ENCODE measurements around the gene NRL. TPM values are rescaled to one million over a fixed set of nuclear protein-coding genes. Genes with fewer than 3 reads are reported as not detected.

Gene NRL
- total RNA-seq (2014; rRNA removed; shearing (Covaris generic)): 1.4 TPM in 1 of 2 replicates, not detected in the other

DNA sequence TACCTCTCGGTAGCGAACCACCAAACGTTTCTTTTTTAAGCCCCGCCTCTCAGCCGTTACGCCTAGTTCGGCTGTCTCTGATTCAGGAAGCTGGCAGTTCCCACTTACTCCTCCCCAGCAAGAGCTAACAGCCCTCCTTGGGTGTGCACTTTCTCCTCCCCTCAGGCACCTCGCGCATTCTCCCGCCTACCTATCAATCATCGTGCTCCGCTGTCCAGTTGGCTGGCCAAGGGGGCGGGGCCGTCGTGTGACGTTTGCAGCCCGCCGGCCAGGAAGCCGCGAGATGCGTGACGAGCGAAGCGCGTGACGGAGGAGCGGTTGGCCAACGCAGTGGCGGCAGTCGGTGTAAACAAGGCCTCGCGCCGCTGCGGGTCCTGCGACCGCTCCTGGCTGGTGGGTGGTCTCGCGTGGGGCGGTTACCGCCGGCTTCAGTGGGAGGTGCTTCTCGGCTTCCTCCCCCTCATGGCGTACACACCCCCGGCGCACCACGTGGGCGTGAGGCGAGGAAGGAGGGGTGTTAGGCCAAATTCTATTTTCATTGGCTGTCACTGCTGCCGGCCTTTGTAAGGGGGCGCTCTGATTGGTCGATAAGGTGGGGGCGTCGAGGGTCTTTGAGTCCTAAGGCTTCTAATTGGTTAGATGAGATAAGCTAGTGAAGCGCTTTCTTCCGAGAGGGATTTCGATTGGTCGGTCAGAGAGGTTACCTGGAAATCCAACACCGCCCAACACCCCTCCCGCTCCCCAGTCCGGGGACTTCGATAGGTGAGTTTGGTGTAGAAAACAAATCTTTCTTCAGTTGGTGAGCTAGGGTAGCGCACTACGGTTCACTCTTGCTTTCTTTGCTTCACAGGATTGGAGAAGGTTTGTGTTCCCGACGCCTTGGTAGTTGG, at the start of gene NRL, which contains the start of gene DCAF11:
TSS of gene NRL (minus strand) at position 418 of the 890 bp plus-strand sequence. CDS start 32,101 bp downstream, outside the sequence.
TSS of gene DCAF11 (plus strand) at position 246 of the 890 bp plus-strand sequence. CDS start 818 bp downstream, outside the sequence.
- H3K27ac ChIP-seq: peak within 1 kb of the TSS; percentile 92
- DNase-seq (ENCODE audit: low read depth in 1 of 2, low spot score in 2 of 2): peak; percentile 99 to 100
- H3K4me1 ChIP-seq (replicated peaks): peaks cover 7% of the 10 kb centered on the region
- H3K27me3 ChIP-seq (replicated peaks): no peaks in the 10 kb centered on the region
- H3K36me3 ChIP-seq: peaks cover 22% of the 10 kb centered on the region
- H3K4me3 ChIP-seq: peak within 1 kb of the TSS; percentile 65
- no peaks in the 10 kb centered on the region for H3K9me3 ChIP-seq (replicated peaks)

DNA sequence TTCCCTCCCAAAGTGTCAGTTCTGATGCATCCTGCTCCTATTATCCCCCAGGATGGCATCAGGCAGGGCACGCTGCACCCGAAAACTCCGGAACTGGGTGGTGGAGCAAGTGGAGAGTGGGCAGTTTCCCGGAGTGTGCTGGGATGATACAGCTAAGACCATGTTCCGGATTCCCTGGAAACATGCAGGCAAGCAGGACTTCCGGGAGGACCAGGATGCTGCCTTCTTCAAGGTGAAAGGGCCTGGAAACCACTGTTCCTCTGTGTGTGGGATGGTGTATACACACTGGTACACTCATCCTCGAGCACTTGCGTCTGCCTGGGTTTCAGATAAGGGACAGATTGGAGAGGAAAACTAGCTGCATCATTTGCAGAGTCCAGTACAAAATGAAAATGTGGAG, 47.3 kb upstream of the NRL start:
- no peaks in the 10 kb centered on the region for H3K27me3 ChIP-seq (replicated peaks)
- H3K4me1 ChIP-seq (replicated peaks): peaks cover 18% of the 10 kb centered on the region
- H3K27ac ChIP-seq: no peak overlapping the region
- H3K36me3 ChIP-seq: peaks cover 80% of the 10 kb centered on the region
- DNase-seq (ENCODE audit: low read depth in 1 of 2, low spot score in 2 of 2): no peak
- no peaks in the 10 kb centered on the region for H3K9me3 ChIP-seq (replicated peaks)
- peak overlapping the region; percentile 43 for H3K4me3 ChIP-seq

DNA sequence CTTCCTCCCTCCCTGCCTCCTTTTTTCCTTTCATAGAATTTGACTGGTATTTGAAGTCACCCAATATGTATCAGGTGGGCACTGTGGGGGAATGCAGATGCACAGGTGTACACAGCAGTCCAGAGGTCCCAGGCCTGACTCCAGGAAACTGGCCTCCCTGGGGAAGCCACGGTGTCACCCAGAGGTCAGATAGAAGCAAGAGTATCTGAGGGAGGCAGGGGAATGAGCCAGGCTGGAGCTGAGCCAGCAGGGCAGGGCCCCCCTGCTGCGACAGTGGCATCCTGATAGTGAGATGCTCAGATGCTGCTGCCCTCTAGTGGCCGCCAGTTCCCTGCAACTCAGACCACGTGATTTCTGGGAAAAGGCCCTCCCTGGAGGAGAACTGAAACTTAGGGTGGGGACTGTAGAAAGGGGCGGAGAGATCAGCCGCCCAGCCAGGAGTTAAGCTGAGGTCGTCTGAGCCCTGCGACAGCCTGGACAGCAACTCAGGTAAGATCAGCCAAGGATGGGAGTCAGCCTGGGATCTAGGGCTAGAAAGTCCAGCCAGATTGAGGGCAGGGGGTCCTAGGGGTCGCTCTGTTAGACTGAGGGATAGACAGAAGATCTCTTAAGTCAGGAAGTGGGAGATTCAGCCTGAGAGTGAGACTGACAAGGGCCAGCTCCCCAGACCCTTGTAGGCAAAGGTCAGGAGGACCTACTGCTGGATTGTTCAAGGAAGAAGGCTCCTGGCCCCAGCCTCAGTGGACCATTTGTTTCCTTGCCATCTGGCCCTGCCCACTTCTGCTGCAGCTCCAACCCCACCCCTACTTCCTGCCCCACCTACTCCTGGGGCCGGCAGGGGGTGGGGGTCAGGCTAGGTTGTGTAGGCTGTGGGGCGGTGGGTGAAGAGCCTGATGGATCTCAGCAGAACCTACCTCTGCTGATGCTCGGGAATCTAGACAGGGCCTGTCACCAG, 46.4 kb upstream of the NRL start, which contains the start of gene IRF9:
TSS of gene IRF9 (plus strand) at position 416 of the 955 bp plus-strand sequence. CDS start 880 bp downstream, outside the sequence.
- peak; percentile 94 to 95 for DNase-seq (ENCODE audit: low read depth in 1 of 2, low spot score in 2 of 2)

DNA sequence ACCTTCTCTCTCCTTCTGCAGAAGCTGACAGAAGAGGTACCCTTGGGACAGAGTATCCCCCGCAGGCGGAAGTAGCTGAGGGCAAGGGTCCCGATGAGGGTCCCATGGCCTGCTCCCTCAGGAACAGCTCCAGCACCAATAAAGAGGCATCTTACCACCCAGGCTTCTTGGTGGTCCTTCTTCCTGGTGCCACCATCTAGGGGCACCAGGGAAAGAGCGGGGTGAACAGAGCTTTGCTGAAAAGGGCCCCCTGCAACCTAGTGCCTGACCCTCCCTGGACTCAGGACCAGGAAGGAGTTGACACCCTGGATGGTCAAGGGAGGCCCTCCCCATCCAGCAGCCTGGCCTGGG, 45.7 kb upstream of the NRL start:
- H3K36me3 ChIP-seq: peaks cover 82% of the 10 kb centered on the region
- DNase-seq (ENCODE audit: low read depth in 1 of 2, low spot score in 2 of 2): no peak
- H3K27ac ChIP-seq: no peak overlapping the region
- peaks cover 18% of the 10 kb centered on the region for H3K4me1 ChIP-seq (replicated peaks)
- H3K9me3 ChIP-seq (replicated peaks): no peaks in the 10 kb centered on the region
- H3K27me3 ChIP-seq (replicated peaks): no peaks in the 10 kb centered on the region
- H3K4me3 ChIP-seq: no peak overlapping the region; the same call in 1 of the 2 replicates

More for the DNA sequence above, 46.4 kb upstream of the NRL start, which contains the start of gene IRF9:
- H3K27ac ChIP-seq: peak within 1 kb of the TSS; percentile 53
- H3K4me1 ChIP-seq (replicated peaks): peaks cover 18% of the 10 kb centered on the region
- H3K36me3 ChIP-seq: peaks cover 82% of the 10 kb centered on the region
- no peaks in the 10 kb centered on the region for H3K27me3 ChIP-seq (replicated peaks)
- H3K9me3 ChIP-seq (replicated peaks): no peaks in the 10 kb centered on the region
- peak within 1 kb of the TSS; percentile 43 for H3K4me3 ChIP-seq

DNA sequence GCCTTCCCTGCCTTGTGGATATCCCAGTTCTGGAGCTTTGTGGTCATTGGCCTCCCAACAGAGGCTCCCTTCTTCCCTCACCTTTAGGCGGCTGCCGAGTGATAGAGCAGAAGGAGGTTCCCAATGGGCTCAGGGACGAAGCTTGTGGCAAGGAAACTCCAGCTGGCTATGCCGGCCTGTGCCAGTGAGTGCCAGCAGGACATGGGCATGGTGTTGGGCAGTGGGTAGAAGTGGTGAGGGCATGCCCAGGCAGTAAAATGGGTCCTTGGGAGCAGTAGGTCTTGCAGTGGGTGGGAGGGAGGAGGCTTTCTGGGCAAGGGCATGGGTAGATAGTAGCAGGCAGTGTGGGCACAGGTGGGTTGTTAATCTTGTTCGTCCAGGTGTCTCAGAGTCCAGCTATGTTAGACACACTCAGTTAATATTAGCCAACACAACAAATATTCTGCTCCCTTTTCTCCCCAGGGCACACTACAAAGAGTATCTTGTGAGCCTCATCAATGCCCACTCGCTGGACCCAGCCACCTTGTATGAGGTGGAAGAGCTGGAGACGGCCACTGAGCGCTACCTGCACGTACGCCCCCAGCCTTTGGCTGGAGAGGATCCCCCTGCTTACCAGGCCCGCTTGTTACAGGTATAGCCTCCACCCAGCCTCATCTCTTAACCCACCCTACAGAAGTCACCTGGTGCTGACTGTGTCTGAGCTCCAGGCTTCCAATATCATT, 45.2 kb upstream of the NRL start:
- Histone ChIP-seq H3K36me3 (peaks cover 82% of the 10 kb centered on the region), H3K9me3 (replicated peaks) (no peaks in the 10 kb centered on the region), H3K4me1 (replicated peaks) (peaks cover 18% of the 10 kb centered on the region), H3K27ac (no peak overlapping the region), H3K27me3 (replicated peaks) (no peaks in the 10 kb centered on the region), H3K4me3 (no peak overlapping the region)
- no peak for DNase-seq (ENCODE audit: low read depth in 1 of 2, low spot score in 2 of 2)

DNA sequence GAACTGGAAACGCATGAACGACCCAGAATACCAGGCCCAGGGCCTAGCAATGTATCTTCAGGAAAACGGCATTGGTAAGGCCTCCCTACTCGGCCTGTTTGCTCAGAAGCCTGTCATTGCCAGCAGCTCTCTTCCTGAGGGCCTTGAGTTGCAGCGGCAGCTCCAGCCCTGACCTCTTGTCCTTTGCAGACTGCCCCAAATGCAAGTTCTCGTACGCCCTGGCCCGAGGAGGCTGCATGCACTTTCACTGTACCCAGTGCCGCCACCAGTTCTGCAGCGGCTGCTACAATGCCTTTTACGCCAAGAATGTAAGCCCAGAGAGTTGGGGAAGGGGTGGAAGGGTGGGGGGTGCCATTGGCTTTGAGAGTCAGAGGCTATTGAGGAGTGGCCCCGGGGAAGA, 42.6 kb upstream of the NRL start:
- no peaks in the 10 kb centered on the region for H3K27me3 ChIP-seq (replicated peaks)
- DNase-seq (ENCODE audit: low read depth in 1 of 2, low spot score in 2 of 2): no peak
- peaks cover 18% of the 10 kb centered on the region for H3K4me1 ChIP-seq (replicated peaks)
- peaks cover 69% of the 10 kb centered on the region for H3K36me3 ChIP-seq
- no peaks in the 10 kb centered on the region for H3K9me3 ChIP-seq (replicated peaks)
- no peak overlapping the region for H3K4me3 ChIP-seq
- no peak overlapping the region for H3K27ac ChIP-seq

DNA sequence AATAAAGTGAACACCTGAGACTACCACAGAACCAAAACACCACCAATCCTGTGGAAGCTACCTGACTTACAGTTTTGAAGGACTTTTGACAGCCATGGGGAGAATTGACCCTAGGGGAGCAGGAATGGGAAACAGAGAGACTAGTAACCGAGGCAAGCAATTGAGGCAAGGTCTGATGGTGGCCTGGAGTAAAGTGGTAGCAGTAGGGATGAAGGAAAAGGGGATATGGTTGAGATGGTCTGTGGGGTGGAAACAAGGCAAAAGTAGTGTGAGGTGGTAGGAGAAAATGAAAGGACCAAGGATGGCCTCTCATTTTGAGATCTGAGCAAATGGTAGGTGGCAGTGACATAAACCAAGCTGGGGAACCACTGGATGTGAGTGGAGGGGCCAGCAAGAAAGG, 42.1 kb upstream of the NRL start:
- Histone ChIP-seq H3K27me3 (replicated peaks) (no peaks in the 10 kb centered on the region), H3K27ac (no peak overlapping the region), H3K9me3 (replicated peaks) (no peaks in the 10 kb centered on the region), H3K4me3 (no peak overlapping the region), H3K4me1 (replicated peaks) (peaks cover 13% of the 10 kb centered on the region), H3K36me3 (peaks cover 69% of the 10 kb centered on the region)
- DNase-seq (ENCODE audit: low read depth in 1 of 2, low spot score in 2 of 2): no peak

DNA sequence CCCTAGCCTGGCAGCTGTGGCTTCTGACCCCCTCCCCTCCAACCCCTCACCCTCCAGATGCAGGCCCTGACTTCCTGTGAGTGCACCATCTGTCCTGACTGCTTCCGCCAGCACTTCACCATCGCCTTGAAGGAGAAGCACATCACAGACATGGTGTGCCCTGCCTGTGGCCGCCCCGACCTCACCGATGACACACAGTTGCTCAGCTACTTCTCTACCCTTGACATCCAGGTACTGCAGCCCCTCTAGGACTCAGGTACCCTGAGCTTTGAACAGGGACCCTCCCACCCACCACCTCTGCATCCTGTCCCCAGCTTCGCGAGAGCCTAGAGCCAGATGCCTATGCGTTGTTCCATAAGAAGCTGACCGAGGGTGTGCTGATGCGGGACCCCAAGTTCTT, 40.4 kb upstream of the NRL start:
- no peak for DNase-seq (ENCODE audit: low read depth in 1 of 2, low spot score in 2 of 2)
- Histone ChIP-seq H3K27me3 (replicated peaks) (no peaks in the 10 kb centered on the region), H3K9me3 (replicated peaks) (no peaks in the 10 kb centered on the region), H3K27ac (no peak overlapping the region), H3K4me3 (no peak overlapping the region), H3K4me1 (replicated peaks) (no peaks in the 10 kb centered on the region), H3K36me3 (peaks cover 74% of the 10 kb centered on the region)

DNA sequence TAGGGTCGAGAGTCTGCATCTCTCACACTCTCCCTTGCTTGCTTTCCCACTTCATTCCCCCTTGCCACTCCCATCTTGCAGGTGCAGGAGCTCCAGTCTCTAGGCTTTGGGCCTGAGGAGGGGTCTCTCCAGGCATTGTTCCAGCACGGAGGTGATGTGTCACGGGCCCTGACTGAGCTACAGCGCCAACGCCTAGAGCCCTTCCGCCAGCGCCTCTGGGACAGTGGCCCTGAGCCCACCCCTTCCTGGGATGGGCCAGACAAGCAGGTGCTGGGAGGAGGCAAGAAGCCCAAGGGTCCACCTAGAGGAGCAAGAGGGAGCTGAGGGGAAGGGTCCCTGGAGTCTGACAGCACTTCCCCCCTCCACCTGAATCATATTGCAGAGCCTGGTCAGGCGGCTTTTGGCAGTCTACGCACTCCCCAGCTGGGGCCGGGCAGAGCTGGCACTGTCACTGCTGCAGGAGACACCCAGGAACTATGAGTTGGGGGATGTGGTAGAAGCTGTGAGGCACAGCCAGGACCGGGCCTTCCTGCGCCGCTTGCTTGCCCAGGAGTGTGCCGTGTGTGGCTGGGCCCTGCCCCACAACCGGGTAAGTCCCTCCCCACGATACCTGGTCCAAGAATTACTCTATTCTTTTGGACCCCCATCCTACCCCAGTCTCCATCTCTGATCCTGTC, 36.8 kb upstream of the NRL start:
- Histone ChIP-seq H3K4me1 (replicated peaks) (peaks cover 9% of the 10 kb centered on the region), H3K27ac (no peak overlapping the region), H3K36me3 (peaks cover 76% of the 10 kb centered on the region), H3K27me3 (replicated peaks) (no peaks in the 10 kb centered on the region), H3K4me3 (no peak overlapping the region), H3K9me3 (replicated peaks) (no peaks in the 10 kb centered on the region)
- no peak for DNase-seq (ENCODE audit: low read depth in 1 of 2, low spot score in 2 of 2)

DNA sequence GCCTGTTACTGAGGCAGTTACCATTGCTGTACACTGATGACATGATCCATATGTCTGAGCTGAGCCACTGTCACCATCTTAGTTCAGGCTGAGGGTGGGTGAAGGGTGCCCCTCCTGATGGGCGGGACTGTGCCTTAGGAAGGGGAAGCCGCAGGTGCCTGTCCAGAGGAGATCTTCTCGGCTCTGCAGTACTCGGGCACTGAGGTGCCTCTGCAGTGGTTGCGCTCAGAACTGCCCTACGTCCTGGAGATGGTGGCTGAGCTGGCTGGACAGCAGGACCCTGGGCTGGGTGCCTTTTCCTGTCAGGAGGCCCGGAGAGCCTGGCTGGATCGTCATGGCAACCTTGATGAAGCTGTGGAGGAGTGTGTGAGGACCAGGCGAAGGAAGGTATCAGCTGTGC, 36.2 kb upstream of the NRL start:
- Histone ChIP-seq H3K27me3 (replicated peaks) (no peaks in the 10 kb centered on the region), H3K4me1 (replicated peaks) (peaks cover 9% of the 10 kb centered on the region), H3K4me3 (no peak overlapping the region), H3K36me3 (peaks cover 72% of the 10 kb centered on the region), H3K9me3 (replicated peaks) (no peaks in the 10 kb centered on the region), H3K27ac (no peak overlapping the region)
- no peak for DNase-seq (ENCODE audit: low read depth in 1 of 2, low spot score in 2 of 2)

DNA sequence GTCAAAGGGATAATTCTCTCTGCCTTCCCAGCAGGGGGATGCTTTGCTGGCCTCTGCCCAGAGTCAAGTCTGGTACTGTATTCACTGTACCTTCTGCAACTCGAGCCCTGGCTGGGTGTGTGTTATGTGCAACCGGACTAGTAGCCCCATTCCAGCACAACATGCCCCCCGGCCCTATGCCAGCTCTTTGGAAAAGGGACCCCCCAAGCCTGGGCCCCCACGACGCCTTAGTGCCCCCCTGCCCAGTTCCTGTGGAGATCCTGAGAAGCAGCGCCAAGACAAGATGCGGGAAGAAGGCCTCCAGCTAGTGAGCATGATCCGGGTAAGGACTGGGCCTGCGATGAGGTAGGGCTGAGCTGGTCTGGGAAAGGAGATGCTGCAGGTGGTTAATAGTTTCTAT, 35.8 kb upstream of the NRL start:
- H3K4me1 ChIP-seq (replicated peaks): peaks cover 13% of the 10 kb centered on the region

DNA sequence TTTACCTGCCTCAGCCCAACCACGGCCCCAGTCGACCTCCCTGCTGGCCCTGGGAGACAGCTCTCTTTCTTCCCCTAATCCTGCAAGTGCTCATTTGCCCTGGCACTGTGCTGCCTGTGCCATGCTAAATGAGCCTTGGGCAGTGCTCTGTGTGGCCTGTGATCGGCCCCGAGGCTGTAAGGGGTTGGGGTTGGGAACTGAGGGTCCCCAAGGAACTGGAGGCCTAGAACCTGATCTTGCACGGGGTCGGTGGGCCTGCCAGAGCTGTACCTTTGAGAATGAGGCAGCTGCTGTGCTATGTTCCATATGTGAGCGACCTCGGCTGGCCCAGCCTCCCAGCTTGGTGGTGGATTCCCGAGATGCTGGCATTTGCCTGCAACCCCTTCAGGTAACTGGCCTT, 35.3 kb upstream of the NRL start:
- no peak for DNase-seq (ENCODE audit: low read depth in 1 of 2, low spot score in 2 of 2)
- H3K9me3 ChIP-seq (replicated peaks): no peaks in the 10 kb centered on the region
- peaks cover 66% of the 10 kb centered on the region for H3K36me3 ChIP-seq
- no peak overlapping the region for H3K4me3 ChIP-seq
- H3K4me1 ChIP-seq (replicated peaks): peaks cover 18% of the 10 kb centered on the region
- no peak overlapping the region for H3K27ac ChIP-seq
- H3K27me3 ChIP-seq (replicated peaks): no peaks in the 10 kb centered on the region

More for the DNA sequence above, 35.8 kb upstream of the NRL start:
- Histone ChIP-seq H3K9me3 (replicated peaks) (no peaks in the 10 kb centered on the region), H3K4me3 (no peak overlapping the region), H3K27me3 (replicated peaks) (no peaks in the 10 kb centered on the region), H3K36me3 (peaks cover 68% of the 10 kb centered on the region), H3K27ac (no peak overlapping the region)
- DNase-seq (ENCODE audit: low read depth in 1 of 2, low spot score in 2 of 2): no peak
